Kasumi-1 (cell line): Measurements from ENCODE around the gene OR11H1.
"Not testable (repeated sequence)": the region's sequence is repeated elsewhere in the genome, so short reads cannot be mapped to it uniquely, and the experiment has no call there.

ENCODE experiments used
- DNase-seq, 2 experiments: peaks; one replicate each; lab custom pipeline; 2025; lab: John Stamatoyannopoulos, UW

OR11H1 gene

GRCh38 chr22:15527892-15528291 lies at the start of gene OR11H1:
Gene OR11H1, plus strand, starts transcription at chr22:15528192. Its CDS starts 0 bp downstream, at chr22:15528192.
- not testable (repeated sequence) for DNase-seq

- DNase-seq = not testable (repeated sequence)
Measured at GRCh38 chr22:15509967-15510366, 18.0 kb upstream of the OR11H1 start.

GRCh38 chr22:15515896-15516295 lies 12.1 kb upstream of the OR11H1 start:
- not testable (repeated sequence) for DNase-seq

GRCh38 chr22:15553767-15554166 lies 25.8 kb downstream of the OR11H1 start:
- DNase-seq = not testable (repeated sequence)

- DNase-seq = not testable (repeated sequence)
Measured at GRCh38 chr22:15563461-15563860, 35.5 kb downstream of the OR11H1 start.

- DNase-seq = not testable (repeated sequence)
Measured at GRCh38 chr22:15565063-15565462, 37.1 kb downstream of the OR11H1 start.
